ENCODE data around the gene GAS2L2. TPM values are rescaled to one million over a fixed set of nuclear protein-coding genes. Genes with fewer than 3 reads are reported as not detected.

Gene GAS2L2
- total RNA-seq, 1 donor from 2014 or later: not detected

DNA sequence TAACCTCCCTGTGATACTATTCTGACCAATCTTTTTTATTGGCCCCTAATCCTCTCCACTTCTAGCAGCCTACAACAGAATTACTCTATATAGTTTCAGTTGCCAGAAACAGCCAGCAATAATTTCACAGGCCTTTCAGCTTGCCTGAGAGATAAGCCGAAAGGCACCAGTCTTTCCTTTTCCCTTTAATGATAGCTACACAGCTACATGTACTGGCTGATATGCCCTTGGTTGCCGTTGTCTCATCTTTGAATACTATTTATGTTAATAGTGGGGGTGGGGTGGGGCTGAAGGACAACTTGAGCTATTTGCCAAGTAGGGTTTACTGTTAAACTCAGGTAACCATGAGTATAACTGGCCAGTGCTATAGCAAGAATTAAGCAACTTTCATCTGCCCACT, 57.4 kb downstream of the GAS2L2 start:
- H3K9me3 ChIP-seq (ENCODE audit: low read depth): no peaks in the 10 kb centered on the region
- Mint-ChIP-seq H3K4me3 (no peak overlapping the region), H3K9me3 (no peaks in the 10 kb centered on the region), H3K4me1 (no peaks in the 10 kb centered on the region), H3K27me3 (ENCODE audit: insufficient read depth, low read depth) (peaks cover 3% of the 10 kb centered on the region), H3K36me3 (peaks cover 6% of the 10 kb centered on the region), H3K27ac (no peak overlapping the region)
- H3F3A ChIP-seq (ENCODE audit: low read depth): no peaks in the 10 kb centered on the region
- H2AFZ ChIP-seq (replicated peaks): no peak overlapping the region
- peaks cover 19% of the 10 kb centered on the region for H4K20me1 ChIP-seq (ENCODE audit: low read depth)
- H3K4me1 ChIP-seq: peaks cover 6% of the 10 kb centered on the region
- TF ChIP-seq CTCF (IDR thresholded peaks at IDR 0.05) (no peak), EZH2 (IDR thresholded peaks at IDR 0.05) (no peak), EZH2phosphoT487 (IDR thresholded peaks at IDR 0.05) (no peak)
- H3K36me3 ChIP-seq: no peaks in the 10 kb centered on the region
- H3K4me3 ChIP-seq: no peak overlapping the region
- H3K79me2 ChIP-seq (ENCODE audit: low read depth): no peaks in the 10 kb centered on the region
- no peak overlapping the region for H3K9ac ChIP-seq
- DNase-seq (ENCODE audit: low spot score): no peak
- no peak overlapping the region for H3K27ac ChIP-seq
- H3K27me3 ChIP-seq: no peaks in the 10 kb centered on the region
- no peak overlapping the region for H3K4me2 ChIP-seq

DNA sequence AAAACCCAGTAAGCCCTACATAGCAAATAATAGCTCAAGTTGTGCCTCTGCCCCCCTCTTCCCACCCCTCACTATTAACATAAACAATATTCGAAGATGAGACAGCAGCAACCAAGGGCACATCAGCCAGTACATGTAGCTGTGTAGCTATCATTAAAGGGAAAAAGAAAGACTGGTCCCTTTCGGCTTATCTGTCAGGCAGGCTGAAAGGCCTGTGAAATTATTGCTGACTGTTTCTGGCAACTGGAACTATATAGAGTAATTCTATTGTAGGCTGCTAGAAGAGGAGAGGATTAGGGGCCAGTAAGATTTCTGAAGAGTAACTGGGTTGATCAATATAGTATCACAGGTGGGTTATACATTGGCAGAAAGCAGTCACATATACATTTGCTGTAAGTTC, 58.1 kb downstream of the GAS2L2 start:
- no peak overlapping the region for H3K4me2 ChIP-seq
- Mint-ChIP-seq H3K4me1 (no peaks in the 10 kb centered on the region), H3K27me3 (ENCODE audit: insufficient read depth, low read depth) (peaks cover 3% of the 10 kb centered on the region), H3K9me3 (no peaks in the 10 kb centered on the region), H3K4me3 (no peak overlapping the region), H3K36me3 (peaks cover 13% of the 10 kb centered on the region), H3K27ac (no peak overlapping the region)
- H3K79me2 ChIP-seq (ENCODE audit: low read depth): no peaks in the 10 kb centered on the region
- TF ChIP-seq EZH2phosphoT487 (IDR thresholded peaks at IDR 0.05): no peak
- no peak for TF ChIP-seq EZH2 (IDR thresholded peaks at IDR 0.05)
- TF ChIP-seq CTCF (IDR thresholded peaks at IDR 0.05): no peak
- H3K4me3 ChIP-seq: no peak overlapping the region
- no peak overlapping the region for H2AFZ ChIP-seq (replicated peaks)
- peaks cover 6% of the 10 kb centered on the region for H3K4me1 ChIP-seq
- DNase-seq (ENCODE audit: low spot score): no peak
- H3K9ac ChIP-seq: no peak overlapping the region
- H3K27me3 ChIP-seq: no peaks in the 10 kb centered on the region
- no peaks in the 10 kb centered on the region for H3K9me3 ChIP-seq (ENCODE audit: low read depth)
- no peaks in the 10 kb centered on the region for H3F3A ChIP-seq (ENCODE audit: low read depth)
- peaks cover 17% of the 10 kb centered on the region for H4K20me1 ChIP-seq (ENCODE audit: low read depth)
- H3K36me3 ChIP-seq: no peaks in the 10 kb centered on the region
- no peak overlapping the region for H3K27ac ChIP-seq

Other genes with a start within 250 kb of the GAS2L2 start
- gene SLFN12L, start 215.6 kb downstream of the GAS2L2 start, total RNA-seq (ENCODE audit: low replicate concordance): not detected in 2 replicates
- not detected in 2 replicates for gene SLFN14, start 192.4 kb downstream of the GAS2L2 start, total RNA-seq (ENCODE audit: low replicate concordance)
- 6.5 and 7.0 TPM in 2 replicates for gene PEX12, start 174.7 kb downstream of the GAS2L2 start, total RNA-seq (ENCODE audit: low replicate concordance)
- 120 and 125 TPM in 2 replicates for gene AP2B1, start 165.9 kb downstream of the GAS2L2 start, total RNA-seq (ENCODE audit: low replicate concordance)
- 4.8 and 14.5 TPM in 2 replicates for gene RASL10B, start 21.6 kb downstream of the GAS2L2 start, total RNA-seq (ENCODE audit: low replicate concordance)
- not detected in 2 replicates for gene C17orf50, start 7.6 kb upstream of the GAS2L2 start, total RNA-seq (ENCODE audit: low replicate concordance)
- not detected in 2 replicates for gene MMP28, start 42.4 kb upstream of the GAS2L2 start, total RNA-seq (ENCODE audit: low replicate concordance)
- 84.8 and 90.1 TPM in 2 replicates for gene TAF15, start 56.2 kb upstream of the GAS2L2 start, total RNA-seq (ENCODE audit: low replicate concordance)
- gene HEATR9, start 115.7 kb upstream of the GAS2L2 start, total RNA-seq (ENCODE audit: low replicate concordance): not detected in 2 replicates
- not detected in 2 replicates for gene CCL5, start 127.1 kb upstream of the GAS2L2 start, total RNA-seq (ENCODE audit: low replicate concordance)
- 22.8 and 28.8 TPM in 2 replicates for gene RDM1, start 177.5 kb upstream of the GAS2L2 start, total RNA-seq (ENCODE audit: low replicate concordance)
- gene LYZL6, start 190.5 kb upstream of the GAS2L2 start, total RNA-seq (ENCODE audit: low replicate concordance): not detected in 2 replicates
- gene CCL16, start 228.3 kb upstream of the GAS2L2 start, total RNA-seq (ENCODE audit: low replicate concordance): not detected in 2 replicates
- gene CCL14, start 233.5 kb upstream of the GAS2L2 start, total RNA-seq (ENCODE audit: low replicate concordance): not detected in 2 replicates
- not detected in 2 replicates for gene CCL15, start 248.3 kb upstream of the GAS2L2 start, total RNA-seq (ENCODE audit: low replicate concordance)

Data from neural progenitor cell (in vitro differentiated cells).